Mucosa of descending colon (tissue), 3 donors: ENCODE data around the gene PCBD1. TPM values are rescaled to one million over a fixed set of nuclear protein-coding genes. Genes with fewer than 3 reads are reported as not detected.

Experiments
- ATAC-seq: fragments of 200-7000 bp; cut with Tn5 transposase; one replicate; pipeline ENCODE4 v1.9.1; 2020; ENCODE audit warnings: mild to moderate bottlenecking, moderate library complexity
- DNase-seq, 3 donors: peaks; one replicate each; pipeline ENCODE4 v3.0.0-alpha.2; 2020
- H3K36me3 ChIP-seq: fragments of 200-600 bp; one replicate; pipeline ENCODE4 v1.8.0; 2021; ENCODE audit warnings: low read depth, mild to moderate bottlenecking
- H3K4me1 ChIP-seq: fragments of 200-600 bp; one replicate; pipeline ENCODE4 v1.8.0; 2021; ENCODE audit warnings: low read depth, mild to moderate bottlenecking
- H3K4me3 ChIP-seq: fragments of 200-600 bp; one replicate; pipeline ENCODE4 v1.8.0; 2021; ENCODE audit warnings: mild to moderate bottlenecking
- H3K9me3 ChIP-seq: fragments of 200-600 bp; one replicate; pipeline ENCODE4 v1.8.0; 2021; ENCODE audit warnings: mild to moderate bottlenecking
- CTCF ChIP-seq: fragments of 200-600 bp; IDR thresholded peaks from one replicate; pipeline ENCODE4 v1.8.0; 2022; ENCODE audit warnings: antibody characterized with exemption, mild to moderate bottlenecking
- intact Hi-C, 2 donors: fragments of 100-400 bp; cut with DNase I in 1 of 2; cut with micrococcal nuclease in 1 of 2; formaldehyde crosslinking; loops; one replicate each; pipeline versions ENCODE4 v1.11.0 to v1.11.1; 2022; cut with DNase I, micrococcal nuclease
- total RNA-seq, 3 donors: library from RNA; stranded (reverse); fragmentation: NEBNext Ultra II Directional in 2 of 3; extraction: Animal tissue kit (Norgen Biotek cat#: 25700) in 2 of 3; gene quantifications; one replicate each; pipeline versions ENCODE4 v1.2.1 to v1.2.4, GENCODE V29; 2021 to 2023
- donor health status: DM: no; HTN: no; CAD: no; lungs with moderate emphysema.
- donor health status: DM: no; HTN: no; CAD: no.
- donor health status: DM: no; HTN: yes; CAD: no.

Gene PCBD1
- total RNA-seq, 3 donors from 2014 or later: 81.4 to 86.8 (median 86.7) TPM

GRCh38 chr10:70836319-70836718 lies 52.0 kb downstream of the PCBD1 start:
- no peak for ATAC-seq
- no peaks in the 10 kb centered on the region for H3K36me3 ChIP-seq
- H3K9me3 ChIP-seq: no peaks in the 10 kb centered on the region
- no peak overlapping the region for H3K4me3 ChIP-seq
- no peak for TF ChIP-seq CTCF
- no peak for DNase-seq
- H3K4me1 ChIP-seq: peaks cover 7% of the 10 kb centered on the region
- intact Hi-C loops: no loop called here

DNA sequence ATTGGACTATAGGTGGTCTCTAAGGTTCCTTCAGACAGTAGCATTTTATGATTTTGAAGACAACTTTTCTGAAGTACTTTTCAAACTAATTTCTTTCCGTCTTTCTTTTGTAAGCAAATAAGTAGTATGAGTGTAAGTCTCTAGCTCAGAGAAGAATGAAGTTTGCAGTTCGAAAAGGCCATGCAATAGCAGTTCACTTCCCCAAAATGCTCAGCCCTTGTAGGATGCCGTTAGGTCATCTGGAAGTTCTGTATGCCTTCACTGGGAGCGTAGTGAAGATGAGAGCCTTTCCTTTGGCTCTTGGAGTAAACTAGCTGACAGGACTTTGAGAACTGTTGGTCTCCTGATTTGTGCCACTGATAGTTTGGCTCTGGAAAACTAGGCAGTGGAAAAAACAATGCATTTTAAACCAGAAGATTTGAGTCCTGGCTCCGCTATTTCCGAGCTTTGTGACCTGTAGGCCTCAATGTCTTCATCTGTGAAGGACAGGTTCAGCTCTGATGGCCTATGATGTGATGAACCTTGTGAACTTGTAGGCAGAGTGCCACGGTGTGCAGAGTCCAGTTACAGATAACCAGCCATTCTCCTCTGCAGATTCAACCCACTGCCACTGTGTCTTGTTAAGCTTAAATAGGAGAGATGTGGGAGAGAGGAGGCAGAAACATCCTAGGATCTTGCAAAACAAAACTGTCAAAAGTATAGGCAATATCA lies 53.8 kb downstream of the PCBD1 start:
- no peak for ATAC-seq
- Histone ChIP-seq H3K4me1 (peaks cover 8% of the 10 kb centered on the region), H3K4me3 (no peak overlapping the region), H3K9me3 (no peaks in the 10 kb centered on the region), H3K36me3 (no peaks in the 10 kb centered on the region)
- TF ChIP-seq CTCF: no peak
- intact Hi-C loops: no loop called here
- DNase-seq: no peak

DNA sequence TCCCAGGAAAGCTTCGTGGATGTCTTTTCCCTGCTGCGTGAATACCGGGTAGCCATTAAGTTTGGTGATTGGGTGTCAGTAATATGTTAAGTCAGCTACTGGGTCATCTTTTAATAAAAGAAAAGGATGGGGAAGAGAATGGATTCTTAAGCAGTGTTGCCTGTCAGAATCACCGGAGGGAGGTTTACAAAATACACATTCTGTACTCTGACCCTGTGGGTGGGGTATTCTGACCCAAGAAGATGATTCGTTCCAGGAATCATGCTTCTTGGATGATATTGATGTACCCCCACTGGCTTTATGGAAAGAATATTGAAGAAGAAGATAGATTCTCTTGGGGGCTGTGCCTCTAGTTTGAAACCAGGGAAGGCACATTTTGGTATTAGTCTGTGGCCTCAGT lies 54.3 kb downstream of the PCBD1 start:
- Histone ChIP-seq H3K4me1 (peaks cover 10% of the 10 kb centered on the region), H3K9me3 (no peaks in the 10 kb centered on the region), H3K4me3 (no peak overlapping the region), H3K36me3 (no peaks in the 10 kb centered on the region)
- ATAC-seq (no peak), DNase-seq (no peak)
- TF ChIP-seq CTCF: no peak
- intact Hi-C loops: no loop called here

- no peak for DNase-seq
- H3K9me3 ChIP-seq: no peaks in the 10 kb centered on the region
- ATAC-seq: no peak
- peaks cover 10% of the 10 kb centered on the region for H3K4me1 ChIP-seq
- no peaks in the 10 kb centered on the region for H3K36me3 ChIP-seq
- no peak overlapping the region for H3K4me3 ChIP-seq
- no peak for TF ChIP-seq CTCF
- intact Hi-C loops: no loop called here
Measured at GRCh38 chr10:70833601-70834000, 54.8 kb downstream of the PCBD1 start.

Other genes starting within 250 kb of the PCBD1 start
- 1 to 10 TPM; 1.8 to 2.1 (median 2.1) TPM for gene ADAMTS14, start 216.1 kb downstream of the PCBD1 start, total RNA-seq
- gene TBATA, start 103.2 kb downstream of the PCBD1 start, total RNA-seq: not detected
- gene SGPL1, start 72.6 kb downstream of the PCBD1 start, total RNA-seq: 10 to 100 TPM; 50.5 to 67.2 (median 55.5) TPM